Astrocyte (in vitro differentiated cells and primary cell): ENCODE measurements around the gene OR13A1. TPM values are rescaled to one million over a fixed set of nuclear protein-coding genes. Genes with fewer than 3 reads are reported as not detected.
"Not testable (repeated sequence)": the region's sequence is repeated elsewhere in the genome, so short reads cannot be mapped to it uniquely, and the experiment has no call there.

Experiments
- DNase-seq: peaks from one replicate; pipeline ENCODE4 v3.0.0-alpha.2; 2010; ENCODE audit warnings: low read depth
- FAIRE-seq: peaks from 2 replicates; lab custom pipeline; 2011; peaks lifted over from hg19 to GRCh38; lab: Jason Lieb, UNC
- H2AFZ ChIP-seq: 2 replicates; pipeline ENCODE4 v1.6.0; 2012; ENCODE audit warnings: low read depth, low read length, inconsistent platforms
- H3K27ac ChIP-seq: 2 replicates; pipeline ENCODE4 v1.5.1; 2011; ENCODE audit warnings: low read depth, low read length, inconsistent platforms
- H3K27me3 ChIP-seq: 2 replicates; pipeline ENCODE4 v1.6.0; 2011; ENCODE audit warnings: low read length, inconsistent platforms; ENCODE audit not compliant: insufficient read depth
- H3K36me3 ChIP-seq: 2 replicates; pipeline ENCODE4 v1.5.1; 2011; ENCODE audit warnings: low read length, inconsistent platforms; ENCODE audit not compliant: insufficient read depth
- H3K4me1 ChIP-seq: 2 replicates; pipeline ENCODE4 v1.5.1; 2011; ENCODE audit warnings: low read length, inconsistent platforms; ENCODE audit not compliant: insufficient read depth
- H3K4me2 ChIP-seq: 2 replicates; pipeline ENCODE4 v1.6.0; 2012; ENCODE audit warnings: low read length, inconsistent platforms
- H3K4me3 ChIP-seq: 2 replicates; pipeline ENCODE4 v1.5.1; 2011; ENCODE audit warnings: low read depth, mild to moderate bottlenecking, low read length, inconsistent platforms; ENCODE audit not compliant: insufficient read depth
- H3K79me2 ChIP-seq: 2 replicates; pipeline ENCODE4 v1.6.0; 2012; ENCODE audit warnings: mild to moderate bottlenecking, low read length, inconsistent platforms; ENCODE audit not compliant: insufficient read depth
- H3K9ac ChIP-seq: 2 replicates; pipeline ENCODE4 v1.6.0; 2012; ENCODE audit warnings: mild to moderate bottlenecking, low read length, inconsistent platforms
- H3K9me3 ChIP-seq: 2 replicates; pipeline ENCODE4 v1.5.1; 2012; ENCODE audit warnings: low read depth, mild to moderate bottlenecking, low read length, inconsistent platforms; ENCODE audit not compliant: insufficient read depth
- H4K20me1 ChIP-seq: 2 replicates; pipeline ENCODE4 v1.6.0; 2012; ENCODE audit warnings: low read length, inconsistent platforms; ENCODE audit not compliant: insufficient read depth
- H3K27ac Mint-ChIP-seq: one replicate; pipeline ENCODE4 v1.8.0; 2021; ENCODE audit warnings: mild to moderate bottlenecking, mixed read lengths; ENCODE audit not compliant: unreplicated experiment
- H3K27me3 Mint-ChIP-seq: one replicate; pipeline ENCODE4 v1.8.0; 2021; ENCODE audit warnings: low read depth, mixed read lengths; ENCODE audit not compliant: unreplicated experiment
- H3K36me3 Mint-ChIP-seq: one replicate; pipeline ENCODE4 v1.8.0; 2021; ENCODE audit warnings: low read depth, mixed read lengths; ENCODE audit not compliant: unreplicated experiment
- H3K4me1 Mint-ChIP-seq: one replicate; pipeline ENCODE4 v1.8.0; 2021; ENCODE audit warnings: low read depth, mixed read lengths; ENCODE audit not compliant: unreplicated experiment
- H3K4me3 Mint-ChIP-seq: one replicate; pipeline ENCODE4 v1.8.0; 2021; ENCODE audit warnings: mild to moderate bottlenecking, moderate library complexity, mixed read lengths; ENCODE audit not compliant: unreplicated experiment
- H3K9me3 Mint-ChIP-seq: one replicate; pipeline ENCODE4 v1.8.0; 2021; ENCODE audit warnings: mild to moderate bottlenecking, mixed read lengths; ENCODE audit not compliant: unreplicated experiment
- CTCF ChIP-seq: IDR thresholded peaks from 2 replicates; pipeline ENCODE4 v1.5.1; 2011; ENCODE audit warnings: low read depth, mild to moderate bottlenecking, inconsistent platforms, low read length, moderate library complexity; ENCODE audit not compliant: insufficient read depth
- EZH2 ChIP-seq: IDR thresholded peaks from 2 replicates; pipeline ENCODE4 v1.6.1; 2012; ENCODE audit warnings: mild to moderate bottlenecking, low read length, inconsistent platforms; ENCODE audit not compliant: insufficient read depth
- total RNA-seq: library from RNA; stranded (reverse); gene quantifications from 2 replicates; pipeline ENCODE4 v1.2.1, GENCODE V29; 2021

Gene OR13A1
- total RNA-seq, 1 donor from 2014 or later: not detected

GRCh38 chr10:45274364-45274763 is 41.0 kb downstream of the OR13A1 start:
- no peaks in the 10 kb centered on the region for H3K79me2 ChIP-seq
- no peak overlapping the region for H3K9ac ChIP-seq
- H3K27ac ChIP-seq: no peak overlapping the region
- no peaks in the 10 kb centered on the region for H3K4me1 ChIP-seq
- no peaks in the 10 kb centered on the region for H3K36me3 ChIP-seq
- H3K4me2 ChIP-seq: no peak overlapping the region
- DNase-seq (no peak), FAIRE-seq (no peak)
- Mint-ChIP-seq H3K4me1 (no peaks in the 10 kb centered on the region), H3K9me3 (peaks cover 10% of the 10 kb centered on the region), H3K27me3 (no peaks in the 10 kb centered on the region), H3K4me3 (no peak overlapping the region), H3K36me3 (no peaks in the 10 kb centered on the region), H3K27ac (no peak overlapping the region)
- H2AFZ ChIP-seq: no peak overlapping the region
- no peaks in the 10 kb centered on the region for H3K9me3 ChIP-seq
- H3K27me3 ChIP-seq: no peaks in the 10 kb centered on the region
- H4K20me1 ChIP-seq: no peaks in the 10 kb centered on the region
- TF ChIP-seq CTCF: no peak
- no peak overlapping the region for H3K4me3 ChIP-seq

GRCh38 chr10:45267777-45268176 is 47.6 kb downstream of the OR13A1 start:
- not testable (repeated sequence) for H3K9ac ChIP-seq, H3K27ac ChIP-seq, H4K20me1 ChIP-seq, H3K27ac Mint-ChIP-seq, DNase-seq, H3K36me3 ChIP-seq, H3K79me2 ChIP-seq, H3K9me3 ChIP-seq, FAIRE-seq, H2AFZ ChIP-seq, H3K27me3 ChIP-seq, H3K36me3 Mint-ChIP-seq, H3K4me1 Mint-ChIP-seq, H3K4me1 ChIP-seq, H3K4me3 ChIP-seq, H3K27me3 Mint-ChIP-seq, H3K4me2 ChIP-seq, H3K4me3 Mint-ChIP-seq
- H3K9me3 Mint-ChIP-seq: peaks cover 10% of the 10 kb centered on the region

GRCh38 chr10:45265996-45266395 is 49.4 kb downstream of the OR13A1 start:
- Histone ChIP-seq H3K9ac (no peak overlapping the region), H3K27me3 (no peaks in the 10 kb centered on the region), H3K9me3 (no peaks in the 10 kb centered on the region), H3K4me2 (no peak overlapping the region), H3K4me3 (no peak overlapping the region), H3K79me2 (no peaks in the 10 kb centered on the region), H4K20me1 (no peaks in the 10 kb centered on the region), H3K4me1 (no peaks in the 10 kb centered on the region), H3K36me3 (no peaks in the 10 kb centered on the region), H3K27ac (no peak overlapping the region), H2AFZ (no peak overlapping the region)
- Mint-ChIP-seq H3K4me1 (no peaks in the 10 kb centered on the region), H3K36me3 (no peaks in the 10 kb centered on the region), H3K27me3 (peaks cover 7% of the 10 kb centered on the region), H3K9me3 (peaks cover 10% of the 10 kb centered on the region), H3K27ac (no peak overlapping the region), H3K4me3 (no peak overlapping the region)
- FAIRE-seq (no peak), DNase-seq (no peak)
- TF ChIP-seq EZH2 (no peak), CTCF (no peak)
